OCI-M1 (cell line): ENCODE measurements around the gene SINHCAF.

ENCODE experiments used
- DNase-seq: peaks from one replicate; lab custom pipeline; 2025; lab: John Stamatoyannopoulos, UW

Gene SINHCAF, protein sequence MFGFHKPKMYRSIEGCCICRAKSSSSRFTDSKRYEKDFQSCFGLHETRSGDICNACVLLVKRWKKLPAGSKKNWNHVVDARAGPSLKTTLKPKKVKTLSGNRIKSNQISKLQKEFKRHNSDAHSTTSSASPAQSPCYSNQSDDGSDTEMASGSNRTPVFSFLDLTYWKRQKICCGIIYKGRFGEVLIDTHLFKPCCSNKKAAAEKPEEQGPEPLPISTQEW

DNA sequence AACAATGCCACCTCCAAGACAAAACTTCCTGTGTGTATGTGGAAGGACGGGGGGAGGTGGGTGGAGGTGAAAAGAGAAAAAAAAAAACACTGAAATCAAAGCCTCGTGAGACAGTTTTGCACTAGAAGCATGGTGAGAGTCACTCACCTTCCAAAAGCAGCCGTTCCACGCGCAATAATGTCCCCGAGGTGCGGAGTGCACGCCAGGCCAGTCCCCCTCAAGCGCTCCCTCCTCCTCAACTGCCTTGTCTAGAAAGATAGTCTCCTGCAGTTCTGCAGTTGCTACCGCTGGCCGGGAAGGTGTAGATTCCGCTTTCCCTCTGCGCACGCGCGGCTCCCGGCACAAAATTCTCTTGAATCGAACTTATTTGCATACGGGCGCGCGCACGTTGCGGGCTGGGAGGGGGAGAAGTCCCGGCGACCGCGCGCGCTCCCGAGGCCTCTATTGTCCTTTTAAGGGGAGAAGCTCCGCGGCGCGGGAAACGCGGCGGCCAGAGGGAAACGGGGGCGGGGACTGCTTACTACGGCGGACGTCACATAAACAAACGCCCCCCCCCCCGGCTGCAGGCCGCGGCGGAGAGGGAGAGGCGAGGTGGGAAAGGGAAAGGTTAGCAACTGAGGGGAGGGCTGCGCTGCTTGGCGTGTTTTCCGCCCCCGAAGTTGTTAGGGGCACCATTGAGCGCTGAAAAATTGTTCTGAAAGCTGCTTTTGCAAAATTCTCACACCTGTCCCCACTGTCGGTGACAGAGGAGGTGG lies at the start of gene SINHCAF:
Gene SINHCAF (minus strand): TSS at position 274 of the 755 bp plus-strand sequence. CDS start 27,946 bp downstream, outside the sequence.
- DNase-seq, result peak; percentile 99

DNA sequence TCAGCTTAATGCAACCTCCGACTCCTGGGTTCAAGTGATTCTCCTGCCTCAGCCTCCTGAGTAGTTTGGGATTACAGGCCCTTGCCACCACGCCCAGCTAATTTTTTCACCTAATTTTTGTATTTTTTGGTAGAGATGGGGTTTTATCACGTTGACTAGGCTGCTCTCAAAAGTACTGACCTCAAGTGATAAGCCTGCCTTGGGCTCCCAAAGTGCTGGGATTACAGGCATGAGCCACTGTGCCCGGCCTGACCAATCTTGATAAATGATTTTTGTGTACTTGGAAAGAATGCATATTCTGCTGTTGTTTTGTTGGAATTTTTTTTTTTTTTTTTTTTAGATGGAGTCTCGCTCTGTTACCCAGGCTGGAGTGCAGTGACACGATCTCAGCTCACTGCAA lies 49.5 kb upstream of the SINHCAF start:
- peak; percentile 46 for DNase-seq

DNA sequence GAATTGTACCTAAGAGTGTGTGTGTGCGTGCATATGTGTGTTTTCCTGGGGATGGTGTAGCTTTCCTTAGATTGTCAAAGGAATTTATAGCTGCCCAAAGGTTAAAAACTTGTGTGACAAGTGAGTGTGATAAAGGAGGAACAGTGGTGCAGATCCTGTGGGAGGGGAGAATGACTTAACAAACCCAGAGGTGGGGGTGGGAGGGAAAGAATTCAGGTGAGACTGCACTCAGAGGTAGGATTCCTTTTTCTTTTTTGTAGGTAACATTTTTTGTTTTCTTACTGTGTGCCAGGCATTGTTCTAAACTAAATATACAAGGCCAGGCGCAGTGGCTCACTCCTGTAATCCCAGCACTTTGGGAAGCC lies 45.3 kb upstream of the SINHCAF start:
- DNase-seq, result no peak

DNA sequence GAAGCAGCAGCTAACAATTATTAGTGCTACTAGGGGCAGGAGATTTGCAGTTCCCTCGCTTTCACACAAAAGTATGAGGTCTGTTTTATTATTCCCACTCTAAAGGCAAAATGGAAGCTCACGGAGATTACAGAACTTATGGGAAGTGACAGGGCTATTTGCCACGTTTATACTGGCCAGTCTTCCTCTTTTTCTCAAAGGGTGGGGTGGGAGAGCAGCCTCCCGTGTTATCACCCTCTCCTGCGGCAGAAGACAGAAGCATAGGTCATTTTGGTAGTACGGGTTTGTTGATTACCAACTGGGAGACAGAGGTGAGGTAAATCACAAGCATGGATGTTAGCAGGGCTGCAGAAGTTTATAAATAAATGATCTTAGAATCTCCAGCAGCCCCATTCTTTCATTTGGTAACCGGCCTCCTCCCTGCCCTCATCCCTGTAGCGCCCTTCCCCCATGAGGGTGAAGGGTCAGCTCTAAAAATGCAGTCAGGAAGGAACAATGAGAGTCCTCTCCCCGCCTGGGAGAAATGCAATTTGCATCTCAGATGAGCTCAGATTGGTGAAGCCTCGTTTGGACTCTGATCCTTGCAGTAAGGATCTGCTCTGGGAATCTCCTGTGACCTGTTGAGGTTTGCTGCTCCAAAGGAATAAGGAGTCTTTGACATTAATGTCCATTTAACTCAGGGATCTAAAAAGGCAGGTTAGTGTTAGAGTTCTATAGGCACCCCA lies 44.7 kb upstream of the SINHCAF start:
- DNase-seq, result peak; percentile 70

DNA sequence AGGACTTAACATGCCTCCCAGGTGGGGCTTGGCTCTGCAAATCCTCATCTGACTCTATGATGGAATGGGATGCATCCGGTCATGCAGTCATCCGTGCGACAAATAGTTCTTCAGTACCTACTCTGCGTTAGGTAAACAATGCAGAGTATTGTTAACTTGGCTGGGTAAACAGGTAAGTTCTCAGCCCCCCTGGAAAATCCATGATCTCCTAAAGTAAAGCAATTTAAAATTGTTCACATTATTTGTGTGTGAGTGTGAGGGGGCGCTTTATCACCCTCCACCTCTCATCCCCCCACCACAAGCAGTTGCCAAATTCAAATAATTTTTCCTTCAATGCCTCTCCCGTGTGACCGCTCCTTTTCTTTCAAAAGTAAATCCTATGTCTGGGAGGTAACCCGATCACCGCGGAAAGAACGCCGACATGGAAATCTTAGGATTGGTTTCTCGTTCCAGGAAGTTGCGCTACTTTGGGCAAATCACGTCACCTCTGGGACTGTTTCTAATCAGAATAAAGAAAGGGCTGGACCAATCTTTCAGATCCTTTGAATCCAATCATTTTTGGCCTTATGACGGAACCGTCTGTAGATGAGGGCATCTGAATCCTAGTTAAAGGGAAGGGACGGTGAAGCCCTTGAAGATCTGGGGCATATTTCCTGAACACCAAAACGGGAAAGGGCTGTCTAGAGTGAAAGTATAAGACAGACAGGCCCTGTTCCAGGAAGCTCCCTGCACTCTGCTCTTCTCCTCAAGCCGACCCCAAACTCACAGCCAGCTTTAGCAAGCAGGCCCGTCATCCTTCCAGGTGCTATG lies 44.0 kb upstream of the SINHCAF start:
- no peak for DNase-seq

DNA sequence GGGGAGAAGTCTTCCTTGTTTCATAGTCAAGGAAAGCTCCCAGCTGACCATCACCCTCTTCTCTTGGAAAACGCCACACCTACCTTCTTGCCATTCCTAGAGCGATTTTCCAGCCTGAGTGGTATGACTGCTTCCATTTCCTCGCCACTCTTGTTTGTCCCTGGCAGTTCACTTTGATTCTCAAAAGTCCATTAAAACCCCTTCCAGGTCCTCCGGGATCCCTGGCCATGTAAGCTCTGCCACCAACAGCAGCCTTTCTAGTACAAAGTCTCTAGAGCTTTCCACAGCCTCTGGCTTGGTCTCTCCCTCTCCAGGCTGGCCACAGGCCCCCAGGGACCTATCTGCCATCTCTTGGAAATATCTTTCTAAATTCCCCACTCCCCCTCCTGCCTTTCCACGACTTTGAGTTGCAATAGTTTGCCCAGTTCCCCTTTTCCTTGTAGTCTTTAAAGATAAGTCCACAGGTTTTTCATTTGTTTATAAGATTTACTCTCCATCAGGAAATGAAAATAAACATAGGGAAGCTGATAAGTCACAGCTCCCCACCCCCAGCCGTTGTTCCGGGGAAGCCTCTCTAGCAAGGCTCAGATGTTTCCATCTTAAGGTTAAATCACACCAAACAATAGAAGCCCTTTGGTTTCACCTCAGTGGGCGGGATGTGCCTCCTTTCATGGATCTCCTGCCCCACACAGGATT lies 42.9 kb upstream of the SINHCAF start:
- DNase-seq, result peak; percentile 36

DNA sequence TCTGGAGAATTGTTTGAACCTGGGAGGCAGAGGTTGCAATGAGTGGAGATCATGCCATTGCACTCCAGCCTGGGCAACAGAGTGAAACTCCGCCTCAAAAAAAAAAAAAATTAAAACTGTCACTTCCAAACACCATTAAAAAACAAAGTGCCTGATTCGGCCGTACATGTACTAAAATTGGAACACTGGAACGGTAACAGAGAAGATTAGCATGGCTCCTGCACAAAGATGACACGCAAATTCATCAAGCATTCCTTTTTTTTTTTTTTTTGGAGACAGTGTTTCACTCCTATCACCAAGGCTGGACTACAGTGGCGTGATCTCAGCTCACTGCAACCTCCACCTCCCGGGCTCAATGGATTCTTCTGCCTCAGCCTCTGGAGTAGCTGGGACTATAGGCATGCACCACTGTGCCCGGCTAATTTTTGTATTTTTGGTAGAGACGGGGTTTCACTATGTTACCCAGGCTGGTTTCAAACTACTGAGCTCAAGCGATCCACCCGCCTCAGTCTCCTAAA lies 40.2 kb upstream of the SINHCAF start:
- no peak for DNase-seq

DNA sequence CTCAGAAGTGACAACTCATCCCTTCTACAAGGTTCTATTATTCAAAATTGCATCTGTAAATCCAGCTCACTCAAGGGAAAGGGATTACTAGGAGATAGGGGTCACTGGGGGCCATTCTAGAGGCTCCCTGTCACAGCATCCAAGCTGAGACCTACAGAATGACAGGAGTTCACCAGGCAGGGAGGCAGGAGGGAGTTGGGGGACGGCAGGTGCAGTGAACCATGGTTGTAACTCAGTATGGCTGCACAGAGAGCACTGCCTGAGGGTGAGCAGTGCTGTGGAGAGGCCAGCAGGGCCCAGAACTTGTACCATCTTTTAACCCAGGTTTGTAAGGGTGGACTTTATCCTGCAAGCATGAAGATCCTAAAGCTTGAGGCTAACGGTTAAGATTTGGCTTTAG lies 37.9 kb upstream of the SINHCAF start:
- no peak for DNase-seq

DNA sequence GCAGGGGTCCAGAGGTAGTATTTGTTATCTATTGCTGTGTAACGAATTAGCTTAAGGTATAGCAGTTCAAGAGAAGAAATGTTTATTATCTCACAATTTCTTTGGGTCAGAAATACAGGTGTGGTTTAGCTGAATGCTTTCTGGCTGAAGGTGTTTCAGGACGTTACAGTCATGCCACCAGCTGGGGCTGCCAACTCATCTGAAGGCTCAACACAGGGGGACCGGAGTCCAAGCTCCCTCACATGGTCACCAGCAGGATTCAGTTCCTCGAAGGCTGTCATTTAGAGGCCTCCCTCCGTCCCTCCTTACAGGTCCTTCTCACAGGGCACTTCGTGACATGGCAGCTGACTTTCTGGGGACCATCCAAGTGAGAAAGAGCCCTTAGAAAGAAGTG lies 37.5 kb upstream of the SINHCAF start:
- DNase-seq, result no peak

DNA sequence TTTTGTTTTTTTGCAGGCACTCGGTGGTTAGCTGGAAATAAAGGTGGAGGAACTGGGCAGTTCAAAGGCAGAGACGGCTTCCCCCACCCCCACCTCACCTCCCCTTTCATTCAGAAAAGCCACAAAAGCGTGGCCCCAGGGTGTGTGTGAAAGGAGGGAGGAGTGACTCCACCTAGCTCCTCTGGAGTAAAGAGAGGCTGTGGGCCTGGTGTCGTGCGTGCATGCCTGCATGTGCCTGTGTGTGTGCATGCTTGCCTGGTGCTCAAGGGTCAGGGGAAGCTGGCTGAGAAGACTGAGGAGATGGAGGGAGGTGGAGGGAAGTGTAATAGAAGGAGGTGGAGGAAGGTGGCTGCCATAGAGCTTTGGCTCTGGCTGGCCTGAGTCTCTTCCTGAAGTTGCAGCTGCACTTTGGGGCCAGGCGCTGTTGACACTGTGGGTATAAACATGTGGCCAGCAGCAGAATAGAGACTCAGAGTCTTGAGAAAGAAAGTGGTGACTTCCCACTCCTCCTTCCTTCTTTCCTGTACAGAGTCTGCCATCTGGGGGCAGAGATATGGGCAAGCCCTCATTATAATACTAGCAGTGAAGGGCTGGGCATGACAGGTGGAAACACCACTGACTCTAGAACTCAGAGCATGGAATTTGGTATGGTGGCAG lies 36.9 kb upstream of the SINHCAF start:
- peak; percentile 65 for DNase-seq

DNA sequence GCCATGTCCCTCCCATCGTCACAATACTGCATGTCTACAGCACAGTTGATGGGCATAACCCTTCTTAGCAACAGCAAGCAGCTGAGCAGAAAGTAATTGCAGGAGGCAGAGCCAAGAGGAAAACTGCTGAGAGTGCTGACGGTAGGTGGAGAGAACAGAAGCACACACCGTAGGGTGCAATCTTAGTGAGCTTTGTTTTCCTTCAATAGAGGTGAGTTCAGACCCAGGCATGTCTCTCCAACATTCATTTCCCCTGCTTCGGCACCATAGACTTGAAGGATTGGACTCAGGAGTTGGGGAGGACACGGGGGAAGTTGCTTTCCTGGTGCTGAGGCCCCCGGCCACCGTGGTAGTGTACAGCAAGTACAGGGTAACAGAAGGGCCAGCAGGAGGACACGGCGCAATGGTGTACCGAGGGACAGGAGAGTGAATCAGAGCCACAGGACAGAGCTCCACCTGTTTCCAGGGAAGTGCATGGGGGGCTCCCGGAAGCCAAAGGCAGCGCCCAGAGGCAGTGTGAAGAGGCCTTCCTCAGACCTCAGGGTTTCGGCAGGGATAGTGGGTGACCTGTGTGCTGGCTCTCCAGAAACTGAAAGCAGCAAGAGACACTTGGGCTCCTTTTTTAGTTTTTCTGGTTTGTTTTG lies 36.3 kb upstream of the SINHCAF start:
- no peak for DNase-seq

DNA sequence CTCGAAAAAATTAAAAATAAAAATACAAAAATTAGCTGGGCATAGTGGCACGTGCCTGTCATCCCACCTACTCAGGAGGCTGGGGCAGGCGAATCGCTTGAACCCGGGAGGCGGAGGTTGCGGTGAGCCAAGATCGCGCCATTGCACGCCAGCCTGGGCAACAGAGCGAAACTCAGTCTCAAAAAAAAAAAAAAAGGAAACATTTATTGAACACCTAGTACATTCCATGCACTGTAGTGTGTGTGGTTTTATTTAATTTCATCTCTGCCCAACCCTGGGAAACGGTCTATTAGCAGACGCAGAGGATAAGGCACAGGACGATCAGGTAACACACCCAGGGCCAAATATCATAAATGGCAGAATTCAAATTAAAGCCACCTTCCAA lies 35.8 kb upstream of the SINHCAF start:
- DNase-seq, result no peak

DNA sequence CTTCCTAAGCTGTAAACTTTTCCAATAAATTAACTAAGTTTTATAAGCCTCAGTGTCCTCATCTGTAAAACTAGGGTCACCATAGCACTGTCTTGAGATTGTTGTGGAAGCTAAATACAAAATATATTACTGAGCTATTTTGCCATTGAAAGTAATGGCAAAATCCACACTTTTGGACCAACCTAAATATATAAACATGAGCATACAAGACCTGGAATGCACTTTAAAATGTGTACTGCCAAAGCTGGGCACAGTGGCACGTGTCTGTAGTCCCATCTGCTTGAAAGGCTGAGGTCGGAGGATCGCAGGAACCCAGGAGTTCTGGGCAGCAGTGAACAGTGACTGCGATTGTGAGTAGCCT lies 29.8 kb upstream of the SINHCAF start:
- DNase-seq, result no peak

DNA sequence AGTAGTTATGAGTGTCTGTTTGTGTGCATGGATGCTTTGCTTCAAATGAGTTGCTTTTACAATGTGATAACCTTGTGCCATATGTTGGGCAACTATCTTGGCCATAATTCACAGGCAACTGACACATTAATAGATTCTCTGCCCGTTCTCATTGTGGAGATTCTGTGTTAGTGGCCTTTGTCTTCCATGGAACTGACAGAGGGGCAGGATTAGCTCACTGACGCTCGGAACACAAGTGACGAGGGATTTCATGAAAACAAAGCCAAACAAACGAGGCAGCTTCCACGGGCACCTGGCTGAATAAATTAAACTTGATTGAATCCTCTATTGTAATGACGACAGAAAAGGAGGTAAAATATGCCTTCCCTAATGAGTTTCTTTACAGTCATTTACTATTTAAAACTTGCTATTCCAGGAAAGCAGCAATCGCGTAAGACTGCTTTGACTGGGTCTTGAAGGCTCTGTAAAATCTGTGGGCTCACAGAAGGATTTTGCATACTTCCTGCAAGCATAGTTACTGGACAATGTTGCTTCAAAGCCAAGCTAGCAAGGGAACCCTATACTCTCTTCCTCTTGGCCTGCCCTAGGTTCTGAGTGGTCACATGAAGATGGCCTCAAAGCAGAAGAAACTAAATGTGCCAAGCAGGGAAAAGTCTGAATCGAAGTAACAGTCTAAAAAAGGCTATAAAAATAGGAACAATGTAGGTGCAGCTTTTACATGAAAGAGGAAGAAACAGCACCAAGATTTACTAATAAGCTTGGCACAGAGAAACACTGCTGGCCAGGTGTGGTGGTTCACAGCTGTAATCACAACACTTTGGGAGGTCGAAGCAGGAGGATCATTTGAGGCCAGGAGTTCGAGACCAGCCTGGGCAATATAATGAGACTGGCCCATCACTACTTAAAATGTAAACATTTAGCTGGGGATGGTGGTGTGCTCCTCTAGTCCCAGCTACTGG lies 28.1 kb upstream of the SINHCAF start:
- no peak for DNase-seq

DNA sequence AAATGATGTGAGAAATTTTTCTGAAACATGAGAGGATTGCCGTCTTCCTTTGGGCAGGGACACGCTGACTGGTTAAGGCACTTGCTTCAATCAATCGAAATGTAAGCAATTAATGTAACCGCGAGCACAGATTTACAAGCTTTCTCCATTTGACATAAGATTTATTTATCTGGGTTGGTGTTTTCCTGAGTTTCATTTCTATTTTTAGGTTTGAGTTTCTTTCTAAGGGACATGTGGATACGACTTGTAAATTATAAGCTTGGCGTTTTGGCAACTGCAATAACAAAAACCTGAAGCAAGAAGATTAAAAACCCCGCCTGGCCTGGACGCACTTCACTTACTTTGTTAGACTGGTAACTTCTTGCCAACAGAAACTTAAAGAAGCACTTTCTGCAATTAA lies 20.3 kb upstream of the SINHCAF start:
- no peak for DNase-seq

DNA sequence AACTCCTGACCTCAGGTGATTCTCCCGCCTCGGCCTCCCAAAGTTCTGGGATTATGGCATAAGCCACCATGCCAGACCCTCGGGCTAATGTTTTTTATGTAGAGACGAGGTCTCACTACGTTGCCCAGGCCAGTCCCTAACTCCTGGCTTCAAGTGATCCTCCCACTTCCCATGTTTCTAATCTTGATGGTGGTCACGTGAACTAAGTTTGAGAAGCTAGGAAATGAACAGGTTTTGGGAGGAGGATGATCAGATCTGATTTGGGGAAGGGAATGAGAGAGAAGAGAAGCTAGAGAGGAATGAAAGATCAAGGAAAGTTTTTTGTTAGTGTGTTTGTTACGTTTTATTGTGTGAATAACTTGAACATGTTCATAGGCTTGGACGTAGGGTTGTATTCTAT lies 17.2 kb upstream of the SINHCAF start:
- DNase-seq, result no peak

DNA sequence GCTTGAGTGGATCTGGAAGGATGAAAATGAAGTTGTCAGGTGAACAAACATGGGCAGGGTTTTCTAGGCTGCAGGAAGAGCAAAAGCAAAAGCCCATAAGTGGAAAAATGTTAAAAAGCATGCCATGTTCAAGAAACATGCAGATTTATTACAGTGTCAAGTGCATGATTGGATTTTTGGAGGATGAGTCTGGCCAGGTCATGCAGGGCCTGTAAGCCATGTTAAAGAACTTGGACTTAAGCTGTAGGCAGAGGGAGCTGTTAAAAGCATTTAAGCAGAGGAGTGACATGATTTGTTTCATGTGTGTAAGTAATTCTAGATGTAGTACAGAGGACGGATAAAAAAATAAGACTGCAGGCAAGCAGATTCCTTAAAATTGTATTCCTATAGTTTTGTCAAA lies 16.3 kb upstream of the SINHCAF start:
- DNase-seq, result no peak

DNA sequence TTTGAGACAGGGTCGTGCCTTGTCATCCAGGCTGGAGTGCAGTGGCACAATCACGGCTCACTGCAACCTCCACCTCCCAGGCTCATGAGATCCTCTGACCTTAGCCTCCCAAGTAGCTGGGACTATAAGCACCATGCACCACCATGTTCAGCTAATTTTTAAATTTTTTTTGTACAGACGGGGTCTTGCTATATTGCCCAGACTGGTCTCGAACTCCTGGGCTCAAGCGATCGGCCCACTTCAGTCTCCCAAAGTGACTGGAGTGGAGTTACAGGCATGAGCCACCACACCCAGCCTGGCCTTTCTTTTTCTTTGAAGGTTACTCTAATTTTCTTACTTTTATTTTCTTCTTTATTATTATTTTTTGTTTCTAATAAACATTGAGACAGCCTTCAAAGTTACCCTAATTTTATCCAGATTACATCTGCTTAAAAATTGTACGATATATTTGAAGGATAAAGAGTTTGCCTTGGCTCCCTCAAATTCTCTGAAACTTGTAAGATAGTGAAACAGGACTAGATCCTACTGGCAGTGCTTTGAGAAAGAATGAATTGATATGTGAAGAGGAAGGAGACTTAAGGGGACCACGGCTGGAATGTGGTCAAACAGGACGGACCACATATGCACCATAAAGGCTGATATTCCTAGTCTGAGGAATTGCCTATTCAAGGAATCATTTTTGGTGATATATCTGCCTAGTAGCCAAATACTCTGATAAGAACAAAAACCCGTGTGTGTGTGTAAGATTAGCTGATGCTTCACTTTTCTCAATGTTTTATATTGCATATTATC lies 14.1 kb upstream of the SINHCAF start:
- DNase-seq, result no peak

DNA sequence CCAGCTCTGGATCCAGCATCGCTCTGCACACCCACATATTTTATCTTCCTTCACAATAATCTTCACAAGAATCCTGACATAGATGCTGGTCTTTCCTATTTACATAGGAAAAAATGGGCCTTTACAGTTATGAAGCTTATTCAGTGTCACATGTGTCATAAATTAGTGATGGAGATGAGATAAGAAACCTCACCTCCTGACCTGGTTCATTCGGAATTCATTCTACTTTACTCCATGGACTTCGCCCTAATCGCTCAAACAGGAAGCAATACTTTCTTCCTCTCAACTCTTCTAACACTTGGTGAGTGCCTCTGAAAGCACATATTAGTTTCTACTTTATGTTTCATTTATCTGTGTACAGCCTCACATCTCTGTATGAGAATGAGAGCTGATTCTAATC lies 12.0 kb upstream of the SINHCAF start:
- no peak for DNase-seq
